Testis (tissue), 3 donors: ENCODE results near the gene SLC6A19. TPM values are rescaled to one million over a fixed set of nuclear protein-coding genes. Genes with fewer than 3 reads are reported as not detected.
A peak's percentile ranks its signal among the peaks of the same experiment; 100 is the strongest.

Source experiments
- DNase-seq: peaks from one replicate; pipeline ENCODE4 v3.0.0-alpha.2; 2019
- H3K27ac ChIP-seq, 2 donors: fragments of 200-600 bp; sonication (generic); one replicate each; pipeline ENCODE4 v1.5.1; 2019
- H3K27me3 ChIP-seq: fragments of 200-600 bp; sonication (generic); one replicate; pipeline ENCODE4 v1.5.1; 2019
- H3K36me3 ChIP-seq: fragments of 200-600 bp; sonication (generic); one replicate; pipeline ENCODE4 v1.5.1; 2017; ENCODE audit warnings: low read depth; ENCODE audit errors: missing control alignments
- H3K4me1 ChIP-seq: fragments of 200-600 bp; sonication (generic); one replicate; pipeline ENCODE4 v1.5.1; 2019
- H3K4me3 ChIP-seq, 2 donors: fragments of 200-600 bp; sonication (generic); one replicate each; pipeline ENCODE4 v1.5.1; 2017 to 2019
- H3K9me3 ChIP-seq: fragments of 200-600 bp; sonication (generic); one replicate; pipeline ENCODE4 v1.5.1; 2017
- CTCF ChIP-seq, 3 experiments: fragments of 450-650 bp in 2 of 3; fragments of 200-600 bp in 1 of 3; sonication (generic) in 1 of 3; IDR thresholded peaks; one replicate each; pipeline ENCODE4 v1.5.1; 2016 to 2019; ENCODE audit warnings: antibody characterized with exemption in 3 of 3, mild to moderate bottlenecking in 2 of 3, moderate library complexity in 1 of 3
- POLR2A ChIP-seq: fragments of 450-650 bp; IDR thresholded peaks from one replicate; pipeline ENCODE4 v1.6.1; 2017; ENCODE audit warnings: antibody characterized with exemption, mild to moderate bottlenecking, moderate library complexity
- WGBS, 2 donors: methylation state at CpG; one replicate each; pipeline ENCODE4 v1.1.5; 2018; 5-methylcytosine and 5-hydroxymethylcytosine counted together
- intact Hi-C: fragments of 100-400 bp; cut with DNase I; formaldehyde crosslinking; loops from one replicate; pipeline ENCODE4 v1.15.1; 2023; ENCODE audit warnings: low total_unique reads
- polyA plus RNA-seq: library from polyadenylated mRNA; stranded (reverse); fragments of 350-450 nt; fragmentation: Illumina TruSeq; extraction: RNeasy Lipid Tissue Mini Kit (QIAGEN cat#74804); gene quantifications from one replicate; pipeline ENCODE4 v1.2.3, GENCODE V29; 2014; ENCODE audit warnings: low read depth, low replicate concordance; ENCODE audit not compliant: insufficient read depth
- total RNA-seq, 2 donors: library from RNA; depleted of rRNA; stranded (reverse); fragments of >200 nt; gene quantifications; one replicate each; pipeline ENCODE4 v1.2.3, GENCODE V29; 2016

SLC6A19 gene
- total and polyA plus RNA-seq, 3 donors from 2014 or later = 0.16 to 0.68 (median 0.28) TPM

- H3K9me3 ChIP-seq = no peaks in the 10 kb centered on the region
- intact Hi-C loops = no loop called here
These were observed 19.7 kb upstream of the SLC6A19 start for GRCh38 chr5:1181451-1182359.

GRCh38 chr5:1182360-1182632 is 19.1 kb upstream of the SLC6A19 start:
- Histone ChIP-seq H3K36me3 (no peaks in the 10 kb centered on the region), H3K27me3 (no peaks in the 10 kb centered on the region), H3K9me3 (no peaks in the 10 kb centered on the region), H3K4me1 (peaks cover 47% of the 10 kb centered on the region), H3K27ac (peak overlapping the region; percentile 55), H3K4me3 (no peak overlapping the region)
- 76 to 96% methylated on average over 4 to 7 of the region's 7 CpGs for WGBS, 2 donors
- no peak for TF ChIP-seq CTCF (IDR thresholded peaks at IDR 0.05)
- intact Hi-C loops = no loop called here
- no peak for DNase-seq

More at GRCh38 chr5:1181451-1182359, 19.7 kb upstream of the SLC6A19 start:
- peak overlapping the region; percentile 55 for H3K27ac ChIP-seq
- H3K36me3 ChIP-seq = no peaks in the 10 kb centered on the region
- TF ChIP-seq CTCF (IDR thresholded peaks at IDR 0.05) (no peak), POLR2A (no peak)
- peak; percentile 72 for DNase-seq
- H3K27me3 ChIP-seq = no peaks in the 10 kb centered on the region
- no peak overlapping the region for H3K4me3 ChIP-seq
- 48 to 75% methylated on average over 16 to 27 of the region's 27 CpGs for WGBS, 2 donors
- H3K4me1 ChIP-seq = peaks cover 47% of the 10 kb centered on the region

- intact Hi-C loops = no loop called here
- 30 to 53% methylated on average over 20 to 31 of the region's 31 CpGs for WGBS, 2 donors
- H3K9me3 ChIP-seq = no peaks in the 10 kb centered on the region
- DNase-seq = peak; percentile 84
- no peaks in the 10 kb centered on the region for H3K36me3 ChIP-seq
- no peaks in the 10 kb centered on the region for H3K27me3 ChIP-seq
- peaks cover 47% of the 10 kb centered on the region for H3K4me1 ChIP-seq
- no peak overlapping the region for H3K4me3 ChIP-seq
- peak overlapping the region; percentile 55 for H3K27ac ChIP-seq
- TF ChIP-seq CTCF (IDR thresholded peaks at IDR 0.05) = no peak
- no peak for TF ChIP-seq POLR2A
These were observed 18.6 kb upstream of the SLC6A19 start for GRCh38 chr5:1182633-1183423.

- Histone ChIP-seq H3K4me3 (no peak overlapping the region), H3K27ac (peak overlapping the region; percentile 19 to 59), H3K36me3 (no peaks in the 10 kb centered on the region), H3K27me3 (no peaks in the 10 kb centered on the region), H3K4me1 (peaks cover 47% of the 10 kb centered on the region), H3K9me3 (no peaks in the 10 kb centered on the region)
- peak; percentile 8 for DNase-seq
- intact Hi-C loops = no loop called here
- WGBS, 2 donors = 65 to 73% methylated on average over 9 to 18 of the region's 18 CpGs
- TF ChIP-seq CTCF (IDR thresholded peaks at IDR 0.05) (no peak), POLR2A (no peak)
These were observed 17.8 kb upstream of the SLC6A19 start for GRCh38 chr5:1183424-1184162.
